ENCODE measurements around the gene AIFM2.

DNA sequence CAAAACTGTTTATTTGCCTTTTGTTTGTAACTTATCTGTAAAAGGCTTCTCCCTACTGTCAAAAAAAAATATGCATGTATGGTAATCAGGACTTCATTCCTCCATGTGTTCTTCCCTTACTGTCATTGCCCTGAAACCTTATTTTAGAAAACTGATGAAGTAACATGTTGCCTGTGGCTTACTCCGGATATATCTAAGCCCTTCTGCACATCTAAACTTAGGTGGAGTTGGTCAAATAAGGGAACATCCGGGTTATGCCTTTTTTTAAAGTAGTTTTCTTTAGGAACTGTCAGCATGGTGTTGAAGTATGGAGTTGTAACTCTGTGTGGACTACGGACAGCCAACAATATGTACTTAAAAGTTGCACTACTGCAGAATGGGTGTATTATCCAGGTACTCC, 31.5 kb upstream of the AIFM2 start:
- TF ChIP-seq, protein P1, sequence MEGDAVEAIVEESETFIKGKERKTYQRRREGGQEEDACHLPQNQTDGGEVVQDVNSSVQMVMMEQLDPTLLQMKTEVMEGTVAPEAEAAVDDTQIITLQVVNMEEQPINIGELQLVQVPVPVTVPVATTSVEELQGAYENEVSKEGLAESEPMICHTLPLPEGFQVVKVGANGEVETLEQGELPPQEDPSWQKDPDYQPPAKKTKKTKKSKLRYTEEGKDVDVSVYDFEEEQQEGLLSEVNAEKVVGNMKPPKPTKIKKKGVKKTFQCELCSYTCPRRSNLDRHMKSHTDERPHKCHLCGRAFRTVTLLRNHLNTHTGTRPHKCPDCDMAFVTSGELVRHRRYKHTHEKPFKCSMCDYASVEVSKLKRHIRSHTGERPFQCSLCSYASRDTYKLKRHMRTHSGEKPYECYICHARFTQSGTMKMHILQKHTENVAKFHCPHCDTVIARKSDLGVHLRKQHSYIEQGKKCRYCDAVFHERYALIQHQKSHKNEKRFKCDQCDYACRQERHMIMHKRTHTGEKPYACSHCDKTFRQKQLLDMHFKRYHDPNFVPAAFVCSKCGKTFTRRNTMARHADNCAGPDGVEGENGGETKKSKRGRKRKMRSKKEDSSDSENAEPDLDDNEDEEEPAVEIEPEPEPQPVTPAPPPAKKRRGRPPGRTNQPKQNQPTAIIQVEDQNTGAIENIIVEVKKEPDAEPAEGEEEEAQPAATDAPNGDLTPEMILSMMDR (IDR thresholded peaks at IDR 0.05) = no peak
- TF ChIP-seq POLR2A (IDR thresholded peaks at IDR 0.05) = no peak
